ENCODE results near the gene ALB. TPM values are rescaled to one million over a fixed set of nuclear protein-coding genes. Genes with fewer than 3 reads are reported as not detected.
"Not testable (repeated sequence)": the region's sequence is repeated elsewhere in the genome, so short reads cannot be mapped to it uniquely, and the experiment has no call there.

Gene ALB
- total RNA-seq, result not detected in 2 replicates

GRCh38 chr4:73404042-73404441 is at the start of gene ALB:
ALB (plus strand) TSS chr4:73404287; CDS start chr4:73404328, 41 bp downstream.
- TF ChIP-seq, protein P1, sequence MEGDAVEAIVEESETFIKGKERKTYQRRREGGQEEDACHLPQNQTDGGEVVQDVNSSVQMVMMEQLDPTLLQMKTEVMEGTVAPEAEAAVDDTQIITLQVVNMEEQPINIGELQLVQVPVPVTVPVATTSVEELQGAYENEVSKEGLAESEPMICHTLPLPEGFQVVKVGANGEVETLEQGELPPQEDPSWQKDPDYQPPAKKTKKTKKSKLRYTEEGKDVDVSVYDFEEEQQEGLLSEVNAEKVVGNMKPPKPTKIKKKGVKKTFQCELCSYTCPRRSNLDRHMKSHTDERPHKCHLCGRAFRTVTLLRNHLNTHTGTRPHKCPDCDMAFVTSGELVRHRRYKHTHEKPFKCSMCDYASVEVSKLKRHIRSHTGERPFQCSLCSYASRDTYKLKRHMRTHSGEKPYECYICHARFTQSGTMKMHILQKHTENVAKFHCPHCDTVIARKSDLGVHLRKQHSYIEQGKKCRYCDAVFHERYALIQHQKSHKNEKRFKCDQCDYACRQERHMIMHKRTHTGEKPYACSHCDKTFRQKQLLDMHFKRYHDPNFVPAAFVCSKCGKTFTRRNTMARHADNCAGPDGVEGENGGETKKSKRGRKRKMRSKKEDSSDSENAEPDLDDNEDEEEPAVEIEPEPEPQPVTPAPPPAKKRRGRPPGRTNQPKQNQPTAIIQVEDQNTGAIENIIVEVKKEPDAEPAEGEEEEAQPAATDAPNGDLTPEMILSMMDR (IDR thresholded peaks at IDR 0.05; ENCODE audit: insufficient read depth, low read depth, low read length), result no peak
- no peak for DNase-seq (ENCODE audit: low read depth)
- no peak within 1 kb of the TSS for H3K4me3 ChIP-seq (ENCODE audit: low read depth, low read length)

DNA sequence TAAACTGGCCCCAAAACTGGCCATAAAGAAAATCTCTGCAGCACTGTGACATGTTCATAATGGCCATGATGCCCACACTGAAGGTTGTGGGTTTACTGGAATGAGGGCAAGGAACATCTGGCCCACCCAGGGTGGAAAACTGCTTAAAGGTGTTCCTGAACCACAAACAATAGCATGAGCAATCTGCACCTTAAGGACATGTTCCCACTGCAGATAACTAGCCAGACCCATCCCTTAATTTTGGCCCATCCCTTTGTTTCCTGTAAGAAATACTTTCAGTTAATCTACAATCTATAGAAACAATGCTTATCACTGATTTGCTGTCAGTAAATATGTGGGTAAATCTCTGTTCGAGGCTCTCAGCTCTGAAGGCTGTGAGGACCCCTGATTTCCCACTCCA is 46.9 kb upstream of the ALB start:
- DNase-seq (ENCODE audit: low read depth), result not testable (repeated sequence)

GRCh38 chr4:73369506-73370199 is 34.4 kb upstream of the ALB start:
- H3K4me3 ChIP-seq (ENCODE audit: low read depth, low read length); DNase-seq (ENCODE audit: low read depth): not testable (repeated sequence)

More for the DNA sequence above, 46.9 kb upstream of the ALB start:
- not testable (repeated sequence) for H3K4me3 ChIP-seq (ENCODE audit: low read depth, low read length)

GRCh38 chr4:73375328-73375741 is 28.8 kb upstream of the ALB start:
- no peak overlapping the region for H3K4me3 ChIP-seq (ENCODE audit: low read depth, low read length)
- TF ChIP-seq, protein P1 (IDR thresholded peaks at IDR 0.05; ENCODE audit: insufficient read depth, low read depth, low read length), result no peak
- no peak for DNase-seq (ENCODE audit: low read depth)

DNA sequence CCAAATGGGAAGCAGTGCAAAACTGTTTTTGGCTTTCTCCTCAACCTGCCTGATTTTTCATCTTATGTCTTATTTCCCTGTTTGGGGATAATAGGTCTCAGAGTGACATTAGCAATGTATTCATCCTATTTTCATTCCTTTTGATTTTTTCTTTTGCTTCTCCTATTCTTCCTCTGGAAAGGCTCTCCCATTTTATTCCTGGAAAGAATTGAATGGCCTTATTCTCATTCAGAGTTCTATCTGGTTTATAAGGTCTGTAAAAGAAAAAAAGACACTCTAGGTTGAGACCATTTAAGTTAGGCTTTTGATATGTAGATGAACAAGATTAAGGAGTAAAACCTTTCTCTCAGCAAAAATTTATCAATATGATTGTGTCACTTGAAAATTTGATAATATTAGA is 27.8 kb upstream of the ALB start:
- TF ChIP-seq, protein P1 (IDR thresholded peaks at IDR 0.05; ENCODE audit: insufficient read depth, low read depth, low read length), result no peak
- H3K4me3 ChIP-seq (ENCODE audit: low read depth, low read length), result no peak overlapping the region
- DNase-seq (ENCODE audit: low read depth), result no peak

- no peak overlapping the region for H3K4me3 ChIP-seq (ENCODE audit: low read depth, low read length)
These were observed 27.1 kb upstream of the ALB start for GRCh38 chr4:73376976-73377375.

GRCh38 chr4:73378887-73379286 is 25.2 kb upstream of the ALB start:
- TF ChIP-seq, protein P1 (IDR thresholded peaks at IDR 0.05; ENCODE audit: insufficient read depth, low read depth, low read length), result no peak
- no peak for DNase-seq (ENCODE audit: low read depth)
- no peak overlapping the region for H3K4me3 ChIP-seq (ENCODE audit: low read depth, low read length)

More at GRCh38 chr4:73376976-73377375, 27.1 kb upstream of the ALB start:
- no peak for DNase-seq (ENCODE audit: low read depth)
- TF ChIP-seq, protein P1 (IDR thresholded peaks at IDR 0.05; ENCODE audit: insufficient read depth, low read depth, low read length), result no peak

DNA sequence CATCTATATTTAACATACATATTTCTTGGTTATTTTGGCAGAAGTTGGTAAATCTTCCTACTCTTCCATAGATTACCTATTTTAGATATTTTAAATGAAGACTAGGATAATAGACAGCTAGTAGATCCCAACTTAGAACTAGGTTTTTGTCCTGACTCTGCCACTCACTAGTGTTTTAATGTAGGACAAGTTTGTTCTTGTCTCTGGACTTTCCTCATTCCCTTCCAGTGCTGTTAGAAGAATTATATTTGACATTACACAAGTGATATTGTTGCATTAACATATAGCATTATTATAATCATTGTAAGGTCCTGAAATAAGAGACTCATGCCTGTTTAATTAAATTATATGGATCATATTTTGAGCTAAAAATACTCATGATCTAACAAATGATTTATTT is 24.1 kb upstream of the ALB start:
- TF ChIP-seq, protein P1 (IDR thresholded peaks at IDR 0.05; ENCODE audit: insufficient read depth, low read depth, low read length), result no peak
- no peak for DNase-seq (ENCODE audit: low read depth)
- no peak overlapping the region for H3K4me3 ChIP-seq (ENCODE audit: low read depth, low read length)
